ENCODE measurements around the gene TMEM88. TPM values are rescaled to one million over a fixed set of nuclear protein-coding genes. Genes with fewer than 3 reads are reported as not detected.
"Not testable (repeated sequence)": the region's sequence is repeated elsewhere in the genome, so short reads cannot be mapped to it uniquely, and the experiment has no call there.

The TMEM88 gene, protein sequence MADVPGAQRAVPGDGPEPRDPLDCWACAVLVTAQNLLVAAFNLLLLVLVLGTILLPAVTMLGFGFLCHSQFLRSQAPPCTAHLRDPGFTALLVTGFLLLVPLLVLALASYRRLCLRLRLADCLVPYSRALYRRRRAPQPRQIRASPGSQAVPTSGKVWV
- total RNA-seq: 5.8 TPM

DNA sequence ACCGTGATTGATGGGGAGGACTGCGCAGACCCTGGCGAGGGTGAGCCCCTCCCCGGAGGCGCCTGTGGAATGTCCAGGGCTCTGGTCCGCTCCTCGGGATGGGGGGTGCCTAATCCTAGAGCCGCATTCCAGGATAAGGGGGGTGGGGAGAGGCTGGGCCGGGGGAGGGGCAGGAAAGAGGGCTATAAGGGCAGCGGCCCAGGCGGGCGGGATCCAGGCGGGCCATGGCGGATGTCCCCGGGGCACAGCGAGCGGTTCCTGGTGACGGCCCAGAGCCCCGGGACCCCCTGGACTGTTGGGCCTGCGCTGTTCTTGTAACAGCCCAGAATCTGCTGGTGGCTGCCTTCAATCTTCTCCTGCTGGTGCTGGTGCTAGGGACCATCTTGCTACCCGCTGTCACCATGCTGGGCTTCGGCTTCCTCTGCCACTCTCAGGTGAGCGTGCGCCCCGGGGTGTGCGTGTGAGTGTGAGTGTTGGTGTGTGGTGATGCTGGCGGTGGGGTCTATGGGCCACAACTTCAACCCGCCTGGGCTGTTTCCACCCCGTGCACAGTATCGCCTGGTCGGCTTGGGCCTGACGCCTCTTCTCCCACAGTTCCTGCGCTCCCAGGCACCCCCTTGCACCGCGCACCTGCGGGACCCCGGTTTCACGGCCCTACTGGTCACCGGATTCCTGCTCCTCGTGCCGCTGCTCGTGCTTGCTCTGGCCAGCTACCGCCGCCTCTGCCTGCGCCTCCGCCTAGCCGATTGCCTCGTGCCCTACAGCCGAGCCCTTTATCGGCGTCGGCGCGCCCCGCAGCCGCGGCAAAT, at the start of gene TMEM88:
Gene TMEM88 (plus strand): TSS at position 216 of the 809 bp plus-strand sequence. CDS start 9 bp downstream, at position 225.
- no peak for DNase-seq (ENCODE audit: low spot score)

DNA sequence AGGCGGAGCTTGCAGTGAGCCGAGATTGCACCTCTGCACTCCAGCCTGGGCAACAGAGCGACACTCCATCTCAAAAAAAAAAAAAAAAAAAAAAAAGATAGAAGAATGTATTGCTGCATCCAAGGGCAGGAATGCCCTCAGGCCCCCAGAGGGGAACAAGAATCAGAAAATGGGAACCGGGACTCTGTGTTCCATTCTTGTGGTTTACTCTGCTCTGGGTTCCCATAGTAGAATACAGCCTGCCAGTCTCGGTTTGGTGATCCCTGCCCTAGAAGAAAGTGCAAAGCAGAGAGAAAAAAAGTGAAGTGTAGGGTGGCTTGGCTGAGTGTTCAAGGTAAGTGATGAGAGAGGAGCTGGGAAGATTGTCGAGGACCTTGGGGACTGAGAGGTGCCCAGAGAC, 48.3 kb upstream of the TMEM88 start:
- DNase-seq (ENCODE audit: low spot score): no peak

DNA sequence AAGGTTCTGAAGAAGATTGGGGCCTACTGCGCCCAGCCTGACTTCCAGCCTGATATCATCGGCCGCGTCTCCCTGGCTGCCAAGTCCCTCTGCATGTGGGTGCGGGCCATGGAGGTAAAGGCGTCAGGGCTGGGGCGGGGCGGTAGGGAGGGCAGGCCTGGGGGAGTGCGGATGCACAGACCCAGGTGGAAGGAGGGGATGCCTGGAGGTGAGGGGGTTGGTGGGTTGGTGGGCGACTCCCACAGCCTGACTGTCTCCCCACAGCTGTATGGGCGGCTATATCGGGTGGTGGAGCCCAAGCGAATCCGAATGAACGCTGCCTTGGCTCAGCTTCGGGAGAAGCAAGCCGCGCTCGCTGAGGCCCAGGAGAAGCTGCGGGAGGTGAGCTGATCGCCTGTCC, 47.7 kb upstream of the TMEM88 start:
- no peak for DNase-seq (ENCODE audit: low spot score)

DNA sequence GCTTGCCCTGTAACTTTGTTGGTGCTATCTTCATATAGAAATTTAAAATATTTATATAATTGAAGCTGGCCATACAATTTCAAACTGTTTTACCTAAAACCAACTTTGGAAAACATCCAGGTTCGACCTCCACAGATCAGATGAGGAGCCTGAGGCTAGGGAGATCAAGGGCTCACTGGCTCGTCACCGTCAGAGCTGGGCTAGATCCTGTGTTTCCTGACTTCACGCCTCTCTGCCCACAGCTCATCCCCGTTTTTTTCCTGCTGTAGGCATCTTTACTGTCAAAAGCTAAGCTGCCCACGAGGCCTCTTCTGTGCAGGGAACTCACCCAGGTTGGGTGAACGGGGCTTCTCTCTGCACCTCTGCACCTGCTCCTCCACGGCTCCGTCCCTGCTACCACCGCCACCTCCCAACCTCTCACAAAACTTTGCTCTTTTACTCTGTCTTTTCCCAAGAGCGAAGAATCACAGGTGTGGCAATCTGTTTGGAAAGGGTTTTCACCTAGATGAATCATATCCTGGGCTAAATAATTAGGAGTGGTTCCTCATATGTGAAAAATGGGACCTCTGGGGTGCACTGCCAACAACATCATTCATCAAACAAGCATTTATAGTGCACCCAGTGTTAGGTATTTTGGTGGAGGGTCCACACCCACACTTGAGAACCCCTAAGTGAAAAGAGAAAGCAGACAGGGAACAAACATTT, 45.6 kb upstream of the TMEM88 start:
- no peak for DNase-seq (ENCODE audit: low spot score)

DNA sequence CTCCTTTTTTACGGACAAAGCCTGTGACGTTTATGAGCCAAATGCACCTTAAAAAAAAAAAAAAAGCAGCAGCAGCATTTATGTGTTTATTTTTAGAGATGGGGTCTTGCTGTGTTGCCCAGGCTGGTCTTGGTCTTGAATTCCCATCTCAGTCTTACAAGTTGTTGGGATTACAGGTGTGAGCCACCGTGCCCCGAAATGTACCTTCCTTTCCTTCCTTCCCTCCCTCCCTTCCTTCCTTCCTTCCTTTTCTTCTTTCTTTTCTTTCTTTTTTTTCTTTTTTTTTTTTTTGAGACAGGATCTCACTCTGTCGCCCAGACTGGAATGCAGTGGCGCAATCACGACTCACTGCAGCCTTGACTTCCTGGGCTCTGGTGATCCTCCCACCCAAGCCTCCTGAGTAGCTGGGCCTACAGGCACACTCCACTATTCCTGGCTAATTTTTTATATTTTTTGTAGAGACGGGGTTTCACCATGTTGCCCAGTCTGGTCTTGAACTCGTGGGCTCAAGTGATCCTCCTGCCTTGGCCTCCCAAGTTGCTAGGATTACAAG, 45.0 kb upstream of the TMEM88 start:
- not testable (repeated sequence) for DNase-seq (ENCODE audit: low spot score)

DNA sequence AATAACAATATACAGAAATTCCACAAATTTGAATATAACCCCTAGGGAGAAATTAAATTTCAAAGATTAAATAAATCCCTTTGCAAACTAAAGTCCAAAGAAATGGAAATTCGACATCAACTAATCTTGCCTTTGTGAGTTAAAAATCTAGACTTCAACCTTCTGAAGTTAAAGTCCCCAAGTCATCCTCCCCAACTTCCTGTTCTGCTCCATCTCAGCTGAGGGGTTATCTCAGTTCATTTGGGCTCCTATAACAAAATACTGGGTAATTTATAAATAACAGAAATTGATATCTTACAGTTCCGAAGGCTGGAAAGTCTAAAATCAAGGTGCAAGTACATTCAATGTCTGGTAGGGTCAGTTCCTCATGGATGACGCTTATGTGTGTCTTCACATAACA, 43.6 kb upstream of the TMEM88 start:
- DNase-seq (ENCODE audit: low spot score): no peak

DNA sequence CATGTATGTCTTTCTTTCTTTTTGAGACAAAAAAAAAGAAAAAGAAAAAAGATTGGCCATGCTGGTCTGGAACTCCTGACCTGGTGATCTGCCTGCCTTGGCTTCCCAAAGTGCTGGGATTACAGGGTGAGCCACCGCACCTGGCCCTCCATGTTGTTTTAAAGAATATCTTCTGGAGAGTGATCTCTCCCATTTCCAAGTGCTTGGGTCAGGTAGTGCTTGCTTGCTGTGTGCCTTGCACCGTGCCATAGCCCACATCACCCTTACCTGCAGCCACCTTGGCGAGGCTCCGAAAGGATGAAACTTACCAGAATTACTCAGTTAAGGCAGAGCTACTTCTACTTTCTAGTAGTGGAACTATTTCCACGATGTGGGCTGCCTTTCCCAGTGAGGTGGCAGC, 39.9 kb upstream of the TMEM88 start:
- DNase-seq (ENCODE audit: low spot score): no peak

DNA sequence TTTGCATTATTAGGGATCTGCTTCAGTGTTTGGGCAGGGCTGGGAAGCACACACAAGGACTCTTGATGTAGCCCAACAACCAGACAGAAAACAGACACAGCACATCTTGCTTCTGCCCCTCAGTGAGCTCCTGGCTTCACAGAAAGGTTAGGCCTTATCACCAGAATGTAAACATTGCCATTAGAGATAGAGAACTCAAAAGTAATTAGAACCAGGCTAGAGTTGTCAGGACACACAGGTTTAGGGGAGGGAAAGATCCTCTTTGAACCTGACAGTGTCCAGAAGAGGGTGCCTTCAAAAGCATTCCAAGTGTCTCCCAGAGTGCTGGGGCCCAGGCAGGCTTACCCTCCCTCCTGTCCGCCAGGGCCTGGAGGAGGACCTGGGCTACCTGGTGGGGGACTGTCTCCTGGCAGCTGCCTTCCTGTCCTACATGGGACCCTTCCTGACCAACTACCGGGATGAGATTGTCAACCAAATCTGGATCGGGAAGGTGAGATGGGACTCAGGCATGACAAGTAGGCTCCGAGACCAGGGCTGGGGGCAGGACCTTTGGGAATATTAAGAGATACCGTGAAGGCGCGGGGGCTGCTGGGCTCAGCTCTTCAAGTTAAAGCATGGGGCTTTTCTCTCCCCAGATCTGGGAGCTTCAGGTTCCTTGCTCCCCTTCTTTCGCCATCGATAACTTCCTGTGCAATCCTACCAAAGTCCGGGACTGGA, 37.8 kb upstream of the TMEM88 start:
- no peak for DNase-seq (ENCODE audit: low spot score)

DNA sequence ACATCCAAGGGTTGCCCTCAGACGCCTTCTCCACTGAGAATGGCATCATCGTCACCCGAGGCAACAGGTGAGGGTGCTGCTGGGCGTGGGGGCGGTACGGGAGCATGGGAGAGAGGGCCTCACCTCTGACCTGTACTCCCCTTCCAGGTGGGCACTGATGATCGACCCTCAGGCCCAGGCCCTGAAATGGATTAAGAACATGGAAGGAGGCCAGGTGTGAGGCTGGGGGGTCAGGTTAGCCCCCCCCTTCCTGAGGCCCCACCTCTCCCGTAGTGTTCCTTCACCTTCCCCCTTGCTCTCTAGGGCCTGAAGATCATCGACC, 37.3 kb upstream of the TMEM88 start:
- no peak for DNase-seq (ENCODE audit: low spot score)

DNA sequence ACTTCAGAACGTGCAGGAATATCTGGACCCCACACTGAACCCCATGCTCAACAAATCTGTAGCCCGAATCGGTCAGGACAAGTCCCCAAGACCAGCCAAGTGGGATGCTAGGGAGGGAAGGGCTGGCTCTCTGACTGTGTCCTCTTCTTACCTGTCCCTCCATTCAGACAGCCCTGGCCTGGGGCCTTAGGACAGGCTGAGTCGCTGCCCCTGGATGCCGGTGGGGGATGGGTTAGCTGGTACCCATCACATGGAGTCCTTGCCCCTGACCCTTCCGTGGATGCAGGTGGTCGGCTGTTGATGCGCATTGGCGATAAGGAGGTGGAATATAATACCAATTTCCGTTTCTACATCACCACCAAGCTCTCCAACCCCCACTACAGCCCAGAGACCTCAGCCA, 36.8 kb upstream of the TMEM88 start:
- DNase-seq (ENCODE audit: low spot score): no peak

DNA sequence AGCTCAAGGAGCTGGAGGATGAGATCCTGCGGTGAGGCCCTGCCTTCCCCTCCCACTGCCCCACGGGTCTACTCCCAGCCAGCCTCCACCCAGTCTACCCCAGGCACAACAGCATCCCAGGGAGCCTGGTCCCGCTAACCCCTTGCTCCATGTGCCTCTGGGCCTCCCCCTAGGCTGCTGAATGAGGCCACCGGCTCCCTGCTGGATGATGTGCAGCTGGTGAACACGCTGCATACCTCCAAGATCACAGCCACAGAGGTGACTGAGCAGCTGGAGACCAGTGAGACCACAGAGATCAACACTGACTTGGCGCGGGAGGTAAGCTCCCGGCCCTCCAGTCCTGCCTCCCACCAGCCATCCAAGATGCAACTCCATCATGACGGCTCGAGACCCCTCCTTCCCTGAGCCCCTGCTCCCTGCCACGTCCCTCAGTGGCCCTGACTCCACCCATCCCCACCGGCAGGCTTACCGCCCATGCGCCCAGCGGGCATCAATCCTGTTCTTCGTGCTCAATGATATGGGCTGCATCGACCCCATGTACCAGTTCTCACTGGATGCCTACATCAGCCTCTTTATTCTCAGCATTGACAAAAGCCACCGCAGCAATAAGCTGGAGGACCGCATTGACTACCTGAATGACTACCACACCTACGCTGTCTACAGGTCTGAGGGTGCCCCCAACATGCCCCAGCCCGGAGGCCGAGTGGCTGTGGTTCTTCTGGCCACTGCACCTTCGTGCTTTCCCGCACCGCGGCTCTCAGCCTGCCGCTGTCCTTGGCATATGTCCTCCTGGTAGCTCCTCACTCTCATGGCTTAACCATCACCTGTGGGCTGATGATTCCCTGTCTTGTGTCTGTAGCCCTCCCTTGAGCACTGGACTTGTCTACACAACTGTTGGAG, 35.9 kb upstream of the TMEM88 start:
- DNase-seq (ENCODE audit: low spot score): no peak

DNA sequence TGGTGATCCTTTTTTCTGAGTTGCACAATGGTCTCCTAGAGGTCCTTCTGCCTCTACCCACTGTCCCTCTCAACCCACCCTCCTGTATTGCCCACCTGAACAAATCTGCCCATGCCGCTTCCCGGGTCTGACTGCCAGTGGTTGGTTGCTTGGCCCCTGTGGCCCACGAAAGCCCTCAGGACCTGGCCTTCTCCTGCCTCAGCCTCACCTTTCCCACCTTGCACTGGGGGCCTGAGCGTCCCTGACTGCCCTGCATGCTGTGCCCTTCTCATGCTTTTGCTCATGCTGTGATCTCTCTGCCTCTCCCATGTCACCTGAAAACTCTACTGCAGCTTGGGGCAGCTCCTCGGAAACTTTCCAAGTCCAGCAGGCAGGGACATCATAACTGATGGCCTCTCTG, 34.6 kb upstream of the TMEM88 start:
- no peak for DNase-seq (ENCODE audit: low spot score)

DNA sequence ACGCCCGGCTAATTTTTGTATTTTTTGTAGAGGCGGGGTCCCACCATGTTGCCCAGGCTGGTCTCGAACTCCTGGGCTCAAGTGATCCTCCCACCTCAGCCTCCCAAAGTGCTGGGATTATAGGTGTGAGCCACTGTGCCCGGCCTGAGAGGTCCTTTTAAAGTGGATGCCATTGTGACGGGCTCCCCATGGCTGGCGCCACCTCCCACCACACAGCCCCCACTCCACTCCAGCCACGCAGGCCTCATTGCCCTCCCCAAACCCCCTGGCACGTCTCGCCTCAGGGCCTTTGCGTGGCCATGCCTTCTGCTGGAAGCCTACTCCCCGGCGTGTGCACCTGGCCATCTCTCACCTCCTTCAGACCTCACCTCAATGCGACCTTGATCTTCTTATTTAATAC, 32.7 kb upstream of the TMEM88 start:
- no peak for DNase-seq (ENCODE audit: low spot score)

DNA sequence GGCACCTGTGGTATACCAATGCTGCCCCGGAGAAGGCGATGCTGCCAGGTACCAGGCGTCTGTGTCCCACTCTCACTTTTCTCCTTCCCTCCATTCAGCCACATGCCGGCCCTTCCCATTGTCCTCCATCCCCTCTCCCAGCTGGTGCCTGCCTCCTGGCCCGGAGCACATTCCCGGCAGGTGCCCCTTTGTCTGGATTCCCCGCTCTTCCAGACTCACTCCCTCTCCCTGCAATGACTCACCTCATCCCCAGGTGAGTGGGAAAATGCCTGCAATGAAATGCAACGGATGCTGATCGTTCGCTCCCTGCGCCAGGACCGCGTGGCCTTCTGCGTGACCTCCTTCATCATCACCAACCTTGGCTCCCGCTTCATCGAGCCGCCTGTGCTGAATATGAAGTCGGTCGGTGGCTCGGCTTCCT, 31.3 kb upstream of the TMEM88 start:
- no peak for DNase-seq (ENCODE audit: low spot score)

DNA sequence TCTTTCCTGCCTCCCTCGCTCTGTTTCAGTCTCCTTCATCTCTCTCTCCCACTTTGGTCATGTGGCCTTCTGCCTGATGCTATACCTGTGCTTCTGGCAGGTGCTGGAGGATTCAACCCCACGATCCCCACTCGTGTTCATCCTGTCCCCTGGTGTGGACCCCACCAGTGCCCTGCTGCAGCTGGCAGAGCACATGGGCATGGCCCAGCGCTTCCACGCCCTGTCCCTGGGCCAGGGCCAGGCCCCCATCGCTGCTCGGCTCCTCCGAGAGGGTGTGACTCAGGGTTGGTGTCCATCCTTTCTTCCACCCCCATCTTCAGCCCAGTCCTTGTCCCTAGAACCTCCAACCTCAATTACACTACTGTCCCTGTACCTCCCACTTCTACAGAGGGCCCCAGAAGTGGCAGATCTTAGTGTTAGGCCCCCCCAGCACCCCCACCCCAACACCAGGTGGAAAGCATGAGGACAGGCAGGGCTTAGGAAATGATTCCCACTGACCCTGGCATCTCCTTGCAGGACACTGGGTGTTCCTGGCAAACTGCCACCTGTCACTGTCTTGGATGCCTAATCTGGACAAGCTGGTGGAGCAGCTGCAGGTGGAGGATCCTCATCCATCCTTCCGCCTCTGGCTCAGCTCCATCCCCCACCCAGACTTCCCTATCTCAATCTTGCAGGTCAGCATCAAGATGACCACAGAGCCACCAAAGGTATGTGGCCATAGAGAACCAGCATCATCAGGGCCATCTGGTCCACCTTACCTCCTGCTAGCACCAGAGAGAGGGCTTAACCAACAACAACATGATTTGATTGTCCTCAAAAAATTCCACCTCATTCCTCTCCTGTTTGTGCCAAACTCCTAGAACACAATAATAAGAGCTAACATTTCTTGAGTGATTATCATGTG, 30.6 kb upstream of the TMEM88 start:
- DNase-seq (ENCODE audit: low spot score): no peak

DNA sequence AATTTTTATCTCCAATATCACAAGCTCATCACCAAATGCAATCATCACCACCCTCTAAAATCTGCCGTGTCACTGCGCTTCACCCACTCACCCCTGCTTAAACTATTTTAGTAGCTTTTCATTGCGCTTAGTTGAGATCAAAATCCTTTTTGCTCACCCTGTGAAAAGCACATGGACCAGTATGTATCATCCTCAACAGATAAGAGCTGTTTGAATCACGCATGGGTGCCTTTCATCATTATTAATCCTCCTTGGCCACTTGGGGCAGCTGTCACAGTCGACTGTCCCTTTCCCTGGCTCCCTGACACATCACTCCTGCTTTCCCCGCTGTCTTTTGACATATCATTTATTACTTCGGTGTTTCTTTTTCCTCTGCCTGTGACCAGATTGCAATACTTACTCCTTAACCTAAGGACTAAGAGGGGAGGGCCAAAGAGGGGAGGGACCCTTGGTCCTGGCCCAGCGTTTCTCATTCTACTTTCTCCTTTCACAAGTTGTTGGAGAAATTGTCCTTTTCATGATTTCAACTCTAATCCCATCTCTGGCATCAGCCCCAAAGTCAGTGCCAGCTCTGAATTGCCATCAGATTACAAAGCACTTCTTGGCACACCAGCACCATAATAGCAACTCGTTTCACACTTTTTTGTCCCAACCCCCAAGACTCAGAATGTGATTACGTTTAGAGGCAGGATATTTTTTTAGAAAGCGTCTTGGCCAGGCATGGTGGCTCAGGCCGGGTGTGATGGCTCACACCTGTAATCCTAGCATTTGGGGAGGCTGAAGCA, 29.5 kb upstream of the TMEM88 start:
- DNase-seq (ENCODE audit: low spot score): no peak

DNA sequence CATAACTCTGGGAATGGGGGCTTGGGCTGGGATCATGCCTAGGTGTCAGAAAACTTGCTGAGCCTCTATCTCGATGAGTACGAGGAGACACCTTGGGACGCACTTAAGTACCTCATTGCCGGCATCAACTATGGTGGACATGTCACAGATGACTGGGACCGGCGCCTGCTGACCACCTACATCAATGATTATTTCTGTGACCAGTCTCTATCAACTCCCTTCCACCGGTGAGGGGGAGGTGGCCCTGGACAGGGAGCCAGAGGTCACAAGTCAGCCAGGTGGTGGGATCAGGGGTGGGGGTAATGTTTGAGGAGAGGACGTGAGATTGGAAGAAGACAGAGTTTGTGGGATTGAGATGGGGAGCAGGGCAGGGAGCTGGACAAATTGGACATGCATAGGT, 24.2 kb upstream of the TMEM88 start:
- no peak for DNase-seq (ENCODE audit: low spot score)

DNA sequence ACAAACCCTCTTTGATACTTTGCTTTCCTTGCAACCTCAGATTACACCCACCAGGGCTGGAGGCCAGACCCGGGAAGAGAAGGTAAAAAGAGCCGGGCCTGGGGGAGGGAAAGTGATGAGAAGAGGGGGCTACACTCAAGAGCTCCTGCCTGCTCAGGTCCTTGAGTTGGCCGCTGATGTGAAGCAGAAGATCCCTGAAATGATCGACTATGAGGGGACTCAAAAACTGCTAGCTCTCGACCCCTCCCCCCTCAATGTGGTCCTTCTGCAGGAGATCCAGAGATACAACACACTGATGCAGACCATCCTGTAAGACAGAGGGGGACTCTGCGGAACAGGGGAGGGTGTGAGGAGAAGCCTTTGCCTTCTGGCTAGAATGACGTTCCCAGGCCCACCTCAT, 23.6 kb upstream of the TMEM88 start:
- DNase-seq (ENCODE audit: low spot score): no peak

DNA sequence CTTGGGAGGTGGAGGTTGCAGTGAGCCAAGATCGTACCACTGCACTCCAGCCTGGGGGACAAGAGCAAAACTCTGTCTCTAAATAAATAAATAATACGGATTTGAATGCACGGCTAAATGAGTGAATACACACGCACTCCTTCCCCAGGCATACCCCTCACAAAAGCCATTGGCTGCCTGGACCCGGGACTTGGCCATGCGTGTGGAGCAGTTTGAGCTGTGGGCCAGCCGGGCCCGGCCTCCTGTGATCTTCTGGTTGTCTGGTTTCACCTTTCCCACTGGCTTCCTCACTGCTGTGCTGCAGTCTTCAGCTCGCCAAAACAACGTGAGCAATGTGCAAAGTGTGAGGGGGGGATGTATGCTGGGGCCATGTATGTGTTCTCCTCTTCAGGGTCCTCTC, 22.4 kb upstream of the TMEM88 start:
- no peak for DNase-seq (ENCODE audit: low spot score)

All from mucosa of gallbladder (tissue), 1 donor.